HL-60 (cell line): ENCODE measurements around the gene TMTC2.

Source experiments
- POLR2AphosphoS5 ChIP-seq: IDR thresholded peaks from 2 replicates; pipeline ENCODE4 v1.6.1; 2012; ENCODE audit warnings: low read depth
- TF ChIP-seq, protein P1 (sequence below): IDR thresholded peaks from one replicate; pipeline ENCODE4 v1.5.1; 2011; ENCODE audit warnings: low read length, control low read depth, inconsistent platforms; ENCODE audit not compliant: insufficient read depth

GRCh38 chr12:83142914-83143313 lies 456.2 kb downstream of the TMTC2 start:
- TF ChIP-seq, protein P1, sequence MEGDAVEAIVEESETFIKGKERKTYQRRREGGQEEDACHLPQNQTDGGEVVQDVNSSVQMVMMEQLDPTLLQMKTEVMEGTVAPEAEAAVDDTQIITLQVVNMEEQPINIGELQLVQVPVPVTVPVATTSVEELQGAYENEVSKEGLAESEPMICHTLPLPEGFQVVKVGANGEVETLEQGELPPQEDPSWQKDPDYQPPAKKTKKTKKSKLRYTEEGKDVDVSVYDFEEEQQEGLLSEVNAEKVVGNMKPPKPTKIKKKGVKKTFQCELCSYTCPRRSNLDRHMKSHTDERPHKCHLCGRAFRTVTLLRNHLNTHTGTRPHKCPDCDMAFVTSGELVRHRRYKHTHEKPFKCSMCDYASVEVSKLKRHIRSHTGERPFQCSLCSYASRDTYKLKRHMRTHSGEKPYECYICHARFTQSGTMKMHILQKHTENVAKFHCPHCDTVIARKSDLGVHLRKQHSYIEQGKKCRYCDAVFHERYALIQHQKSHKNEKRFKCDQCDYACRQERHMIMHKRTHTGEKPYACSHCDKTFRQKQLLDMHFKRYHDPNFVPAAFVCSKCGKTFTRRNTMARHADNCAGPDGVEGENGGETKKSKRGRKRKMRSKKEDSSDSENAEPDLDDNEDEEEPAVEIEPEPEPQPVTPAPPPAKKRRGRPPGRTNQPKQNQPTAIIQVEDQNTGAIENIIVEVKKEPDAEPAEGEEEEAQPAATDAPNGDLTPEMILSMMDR: no peak
- no peak for TF ChIP-seq POLR2AphosphoS5
